ENCODE measurements around the gene MGARP. TPM values are rescaled to one million over a fixed set of nuclear protein-coding genes. Genes with fewer than 3 reads are reported as not detected.

The MGARP gene
- 0.58 to 0.99 TPM (median 0.94 TPM) in 3 replicates for polyA plus RNA-seq
- 0.42 TPM for polyA plus RNA-seq (2011; ENCODE audit: low read depth)
- polyA plus RNA-seq (2011; cell fraction: cytosol; rRNA removed) = 0.62 and 1.0 TPM in 2 replicates
- polyA plus RNA-seq (2011; cell fraction: nucleus; rRNA removed) = 0.31 and 0.69 TPM in 2 replicates
- 0.56 and 0.76 TPM in 2 replicates for polyA plus RNA-seq (2012; ENCODE audit: low replicate concordance)
- polyA minus RNA-seq = 0.16 to 0.59 TPM in 2 of 3 replicates, not detected in the other
- not detected for polyA minus RNA-seq (2011; cell fraction: cytosol; rRNA and poly(A)+ RNA removed)
- polyA minus RNA-seq (2011; cell fraction: nucleus; rRNA and poly(A)+ RNA removed) = not detected in 2 replicates

- Histone ChIP-seq H3K9me1 (ENCODE audit: control insufficient read depth, extremely low read depth, insufficient read depth, low read length) (no peaks in the 10 kb centered on the region), H3K79me2 (ENCODE audit: control insufficient read depth, insufficient read depth, low read length) (no peaks in the 10 kb centered on the region), H3K4me2 (ENCODE audit: control insufficient read depth, extremely low read depth, insufficient read depth, low read depth, low read length) (peak within 1 kb of the TSS; percentile 96), H2AFZ (ENCODE audit: control insufficient read depth, low read length) (peak within 1 kb of the TSS; percentile 95), H3K27ac (ENCODE audit: control insufficient read depth, insufficient read depth, low read length) (no peak within 1 kb of the TSS), H3K9ac (ENCODE audit: control insufficient read depth, extremely low read depth, insufficient read depth, low read length) (peak within 1 kb of the TSS; percentile 41), H3K4me1 (ENCODE audit: control insufficient read depth, extremely low read depth, insufficient read depth, low read length) (no peaks in the 10 kb centered on the region), H3K9me3 (ENCODE audit: control insufficient read depth, low read depth, low read length) (no peaks in the 10 kb centered on the region), H3K27me3 (ENCODE audit: control insufficient read depth, extremely low read depth, insufficient read depth, low read length) (peaks cover 8% of the 10 kb centered on the region), H3K4me3 (ENCODE audit: control insufficient read depth in 2 of 3, extremely low read depth in 1 of 3, insufficient read depth in 2 of 3, low read depth in 1 of 3, low read length in 3 of 3) (peak within 1 kb of the TSS; percentile 25 to 74 (median 73)), H3K36me3 (ENCODE audit: control insufficient read depth in 2 of 2, extremely low read depth in 1 of 2, insufficient read depth in 2 of 2, low read length in 2 of 2) (no peaks in the 10 kb centered on the region), H4K20me1 (ENCODE audit: control insufficient read depth, extremely low read depth, insufficient read depth, low read length) (no peaks in the 10 kb centered on the region)
- no peak for TF ChIP-seq CTCF (optimal IDR thresholded peaks at IDR 0.05 in 1 of 3, IDR thresholded peaks at IDR 0.05 in 1 of 3, conservative IDR thresholded peaks at IDR 0.05 in 1 of 3; ENCODE audit: extremely low read depth in 1 of 3, insufficient read depth in 2 of 3, low read length in 3 of 3)
- TF ChIP-seq EZH2 (IDR thresholded peaks at IDR 0.05; ENCODE audit: low read length) = no peak
- DNase-seq (ENCODE audit: low read depth, low spot score) (no peak), FAIRE-seq (no peak)
- dilution Hi-C loops (cut with MboI; ENCODE audit: extremely low pct_ligation_motif_present, low sequenced_read_pairs) = no loop called here
Observed at GRCh38 chr4:139279760-139280620, at the start of gene MGARP. TSS of gene MGARP (minus strand) at chr4:139280225. CDS start at chr4:139280158, 67 bp downstream.

- H3K9me1 ChIP-seq (ENCODE audit: control insufficient read depth, extremely low read depth, insufficient read depth, low read length) = no peaks in the 10 kb centered on the region
- peaks cover 12% of the 10 kb centered on the region for H3K4me1 ChIP-seq (ENCODE audit: control insufficient read depth, extremely low read depth, insufficient read depth, low read length)
- no peaks in the 10 kb centered on the region for H3K9me3 ChIP-seq (ENCODE audit: control insufficient read depth, low read depth, low read length)
- no peaks in the 10 kb centered on the region for H3K36me3 ChIP-seq (ENCODE audit: control insufficient read depth in 2 of 2, extremely low read depth in 1 of 2, insufficient read depth in 2 of 2, low read length in 2 of 2)
- peaks cover 96% of the 10 kb centered on the region for H3K79me2 ChIP-seq (ENCODE audit: control insufficient read depth, insufficient read depth, low read length)
- H3K4me2 ChIP-seq (ENCODE audit: control insufficient read depth, extremely low read depth, insufficient read depth, low read depth, low read length) = no peak overlapping the region
- TF ChIP-seq EZH2 (IDR thresholded peaks at IDR 0.05; ENCODE audit: low read length) (no peak), CTCF (optimal IDR thresholded peaks at IDR 0.05 in 1 of 3, IDR thresholded peaks at IDR 0.05 in 1 of 3, conservative IDR thresholded peaks at IDR 0.05 in 1 of 3; ENCODE audit: extremely low read depth in 1 of 3, insufficient read depth in 2 of 3, low read length in 3 of 3) (no peak)
- H3K9ac ChIP-seq (ENCODE audit: control insufficient read depth, extremely low read depth, insufficient read depth, low read length) = no peak overlapping the region
- no peak for FAIRE-seq
- no peak for DNase-seq (ENCODE audit: low read depth, low spot score)
- H3K27ac ChIP-seq (ENCODE audit: control insufficient read depth, insufficient read depth, low read length) = no peak overlapping the region
- no peaks in the 10 kb centered on the region for H3K27me3 ChIP-seq (ENCODE audit: control insufficient read depth, extremely low read depth, insufficient read depth, low read length)
- H4K20me1 ChIP-seq (ENCODE audit: control insufficient read depth, extremely low read depth, insufficient read depth, low read length) = peaks cover 10% of the 10 kb centered on the region
- H3K4me3 ChIP-seq (ENCODE audit: control insufficient read depth in 2 of 3, extremely low read depth in 1 of 3, insufficient read depth in 2 of 3, low read depth in 1 of 3, low read length in 3 of 3) = no peak overlapping the region
- dilution Hi-C loops (cut with MboI; ENCODE audit: extremely low pct_ligation_motif_present, low sequenced_read_pairs) = no loop called here
- H2AFZ ChIP-seq (ENCODE audit: control insufficient read depth, low read length) = no peak overlapping the region
Observed at GRCh38 chr4:139329665-139330200, 49.7 kb upstream of the MGARP start.
